ENCODE results near the gene ITPKA.
A peak's percentile ranks its signal among the peaks of the same experiment; 100 is the strongest.

ITPKA gene

GRCh38 chr15:41493902-41494189 lies 172 bp downstream of the ITPKA start:
- H3K36me3 ChIP-seq (ENCODE audit: low read depth): no peaks in the 10 kb centered on the region
- no peaks in the 10 kb centered on the region for H3K9me3 ChIP-seq (ENCODE audit: severe bottlenecking)
- TF ChIP-seq, protein P1, sequence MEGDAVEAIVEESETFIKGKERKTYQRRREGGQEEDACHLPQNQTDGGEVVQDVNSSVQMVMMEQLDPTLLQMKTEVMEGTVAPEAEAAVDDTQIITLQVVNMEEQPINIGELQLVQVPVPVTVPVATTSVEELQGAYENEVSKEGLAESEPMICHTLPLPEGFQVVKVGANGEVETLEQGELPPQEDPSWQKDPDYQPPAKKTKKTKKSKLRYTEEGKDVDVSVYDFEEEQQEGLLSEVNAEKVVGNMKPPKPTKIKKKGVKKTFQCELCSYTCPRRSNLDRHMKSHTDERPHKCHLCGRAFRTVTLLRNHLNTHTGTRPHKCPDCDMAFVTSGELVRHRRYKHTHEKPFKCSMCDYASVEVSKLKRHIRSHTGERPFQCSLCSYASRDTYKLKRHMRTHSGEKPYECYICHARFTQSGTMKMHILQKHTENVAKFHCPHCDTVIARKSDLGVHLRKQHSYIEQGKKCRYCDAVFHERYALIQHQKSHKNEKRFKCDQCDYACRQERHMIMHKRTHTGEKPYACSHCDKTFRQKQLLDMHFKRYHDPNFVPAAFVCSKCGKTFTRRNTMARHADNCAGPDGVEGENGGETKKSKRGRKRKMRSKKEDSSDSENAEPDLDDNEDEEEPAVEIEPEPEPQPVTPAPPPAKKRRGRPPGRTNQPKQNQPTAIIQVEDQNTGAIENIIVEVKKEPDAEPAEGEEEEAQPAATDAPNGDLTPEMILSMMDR (IDR thresholded peaks at IDR 0.05; ENCODE audit: poor library complexity, severe bottlenecking): no peak
- 0 out of 3 replicates have a peak, but pooled peaks have one; percentile 1 for ATAC-seq (ENCODE audit: low read depth)
- H3K4me3 ChIP-seq (ENCODE audit: severe bottlenecking): peak overlapping the region; percentile 49
- H3K27me3 ChIP-seq (ENCODE audit: insufficient read depth, poor library complexity, severe bottlenecking): peaks cover 11% of the 10 kb centered on the region
- no peak for DNase-seq (ENCODE audit: low spot score)
- peaks cover 15% of the 10 kb centered on the region for H3K4me1 ChIP-seq (ENCODE audit: insufficient read depth, poor library complexity, severe bottlenecking)
- peak overlapping the region; percentile 42 for H3K27ac ChIP-seq (ENCODE audit: poor library complexity, severe bottlenecking)

GRCh38 chr15:41494190-41494921 lies 682 bp downstream of the ITPKA start:
- ATAC-seq (ENCODE audit: low read depth): peak; percentile 5; the same call in 2 of the 3 replicates
- DNase-seq (ENCODE audit: low spot score): no peak
- peaks cover 11% of the 10 kb centered on the region for H3K27me3 ChIP-seq (ENCODE audit: insufficient read depth, poor library complexity, severe bottlenecking)

GRCh38 chr15:41494922-41495735 lies 1.5 kb downstream of the ITPKA start:
- ATAC-seq (ENCODE audit: low read depth) (no peak), DNase-seq (ENCODE audit: low spot score) (no peak)
- Histone ChIP-seq H3K36me3 (ENCODE audit: low read depth) (no peaks in the 10 kb centered on the region), H3K4me1 (ENCODE audit: insufficient read depth, poor library complexity, severe bottlenecking) (peaks cover 12% of the 10 kb centered on the region), H3K27ac (ENCODE audit: poor library complexity, severe bottlenecking) (no peak overlapping the region), H3K9me3 (ENCODE audit: severe bottlenecking) (no peaks in the 10 kb centered on the region), H3K4me3 (ENCODE audit: severe bottlenecking) (no peak overlapping the region), H3K27me3 (ENCODE audit: insufficient read depth, poor library complexity, severe bottlenecking) (peaks cover 11% of the 10 kb centered on the region)
- TF ChIP-seq, protein P1 (IDR thresholded peaks at IDR 0.05; ENCODE audit: poor library complexity, severe bottlenecking): no peak

More at GRCh38 chr15:41494190-41494921, 682 bp downstream of the ITPKA start:
- no peaks in the 10 kb centered on the region for H3K9me3 ChIP-seq (ENCODE audit: severe bottlenecking)
- TF ChIP-seq, protein P1 (IDR thresholded peaks at IDR 0.05; ENCODE audit: poor library complexity, severe bottlenecking): peak; percentile 35
- peaks cover 15% of the 10 kb centered on the region for H3K4me1 ChIP-seq (ENCODE audit: insufficient read depth, poor library complexity, severe bottlenecking)
- peak overlapping the region; percentile 49 for H3K4me3 ChIP-seq (ENCODE audit: severe bottlenecking)
- H3K27ac ChIP-seq (ENCODE audit: poor library complexity, severe bottlenecking): no peak overlapping the region
- no peaks in the 10 kb centered on the region for H3K36me3 ChIP-seq (ENCODE audit: low read depth)

DNA sequence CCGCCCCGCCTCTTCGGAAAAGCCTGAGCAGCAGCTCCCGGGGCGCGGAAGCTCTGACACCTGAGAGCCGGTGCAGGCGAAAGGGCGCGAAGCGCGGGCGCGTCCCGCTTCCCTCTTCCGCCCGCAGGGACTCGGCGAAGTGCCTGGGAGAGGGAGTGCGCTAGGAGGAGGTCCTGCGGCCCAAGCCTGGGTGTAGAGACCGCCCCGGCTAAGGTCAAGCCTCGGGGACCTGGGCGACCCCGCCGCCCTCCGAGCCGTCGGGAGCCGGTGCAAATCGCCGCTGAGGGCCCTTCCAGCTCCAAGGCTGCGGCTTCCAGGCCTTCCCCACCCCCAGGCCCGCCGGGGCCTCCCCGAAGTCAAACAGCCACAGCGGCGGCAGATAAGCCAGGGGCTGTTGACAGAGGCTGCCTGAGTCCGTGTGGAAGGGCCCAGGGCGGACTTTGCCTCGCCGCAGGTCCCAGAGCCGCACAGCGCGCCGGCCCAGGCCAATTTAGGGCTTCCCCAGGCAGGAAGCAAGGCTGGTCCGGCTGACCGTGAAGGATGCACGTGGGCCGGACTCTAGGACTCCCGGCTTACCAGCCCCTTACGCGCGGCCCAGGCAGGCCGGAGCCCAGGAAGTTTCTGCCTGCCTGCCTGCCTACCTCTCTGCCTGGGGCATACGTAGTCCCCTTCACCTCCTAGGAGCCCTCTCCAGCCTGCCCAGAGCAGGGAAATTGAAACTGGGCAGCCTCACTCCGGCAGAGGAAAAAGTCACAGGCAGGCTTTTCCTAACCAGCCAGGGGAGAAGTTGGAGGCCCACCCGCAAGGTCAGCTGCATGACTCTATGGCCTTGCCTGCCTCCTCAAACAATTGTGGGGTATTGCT lies 2.3 kb downstream of the ITPKA start:
- no peak overlapping the region for H3K4me3 ChIP-seq (ENCODE audit: severe bottlenecking)
- TF ChIP-seq, protein P1 (IDR thresholded peaks at IDR 0.05; ENCODE audit: poor library complexity, severe bottlenecking): no peak
- no peak for DNase-seq (ENCODE audit: low spot score)
- H3K36me3 ChIP-seq (ENCODE audit: low read depth): no peaks in the 10 kb centered on the region
- no peaks in the 10 kb centered on the region for H3K9me3 ChIP-seq (ENCODE audit: severe bottlenecking)
- H3K27me3 ChIP-seq (ENCODE audit: insufficient read depth, poor library complexity, severe bottlenecking): peaks cover 12% of the 10 kb centered on the region
- no peak overlapping the region for H3K27ac ChIP-seq (ENCODE audit: poor library complexity, severe bottlenecking)
- no peak for ATAC-seq (ENCODE audit: low read depth)
- H3K4me1 ChIP-seq (ENCODE audit: insufficient read depth, poor library complexity, severe bottlenecking): peaks cover 6% of the 10 kb centered on the region
